HepG2 (cell line): ENCODE data around the gene LDAH. TPM values are rescaled to one million over a fixed set of nuclear protein-coding genes. Genes with fewer than 3 reads are reported as not detected.

ENCODE experiments used
- ARID2 ChIP-seq: sonication (generic); formaldehyde crosslinking; IDR thresholded peaks from 2 replicates; pipeline ENCODE4 v1.8.1; 2022; ENCODE audit warnings: mild to moderate bottlenecking, missing genetic modification reagents, borderline replicate concordance
- ARNT ChIP-seq: fragments of 450-650 bp; IDR thresholded peaks from 2 replicates; pipeline ENCODE4 v1.6.1; 2017
- ATF7-NPFF ChIP-seq: sonication (generic); formaldehyde crosslinking; IDR thresholded peaks from 2 replicates; pipeline ENCODE4 v1.8.1; 2023; ENCODE audit warnings: mild to moderate bottlenecking, low read depth, missing genetic modification reagents, moderate library complexity
- CHD4 ChIP-seq: fragments of 200-600 bp; sonication (generic); IDR thresholded peaks from 2 replicates; pipeline ENCODE4 v1.7.0; 2017; ENCODE audit warnings: mild to moderate bottlenecking, low read length, borderline replicate concordance
- ERF ChIP-seq: IDR thresholded peaks from 2 replicates; pipeline ENCODE4 v1.6.1; 2018; ENCODE audit warnings: missing biosample characterization, missing genetic modification reagents
- HOXA3 ChIP-seq: sonication (generic); formaldehyde crosslinking; IDR thresholded peaks from 2 replicates; pipeline ENCODE4 v1.5.0; 2020; ENCODE audit warnings: missing genetic modification reagents
- HOXA9 ChIP-seq: sonication (generic); formaldehyde crosslinking; IDR thresholded peaks from 2 replicates; pipeline ENCODE4 v1.8.1; 2022; ENCODE audit warnings: missing genetic modification reagents, mild to moderate bottlenecking, moderate library complexity, borderline replicate concordance
- KDM5B ChIP-seq: sonication (generic); formaldehyde crosslinking; IDR thresholded peaks from 2 replicates; pipeline ENCODE4 v1.4.0; 2020; ENCODE audit warnings: missing genetic modification reagents, mild to moderate bottlenecking, borderline replicate concordance
- MED13 ChIP-seq: sonication (generic); formaldehyde crosslinking; IDR thresholded peaks from 2 replicates; pipeline ENCODE4 v1.5.0; 2020; ENCODE audit warnings: missing genetic modification reagents
- RORA ChIP-seq: sonication (generic); formaldehyde crosslinking; IDR thresholded peaks from 2 replicates; pipeline ENCODE4 v1.5.0; 2020; ENCODE audit warnings: mild to moderate bottlenecking, missing genetic modification reagents, moderate library complexity
- RXRA ChIP-seq: sonication (generic); formaldehyde crosslinking; IDR thresholded peaks from 2 replicates; pipeline ENCODE4 v1.5.1; 2020; ENCODE audit warnings: missing genetic modification reagents
- THYN1 ChIP-seq: sonication (generic); formaldehyde crosslinking; IDR thresholded peaks from 2 replicates; pipeline ENCODE4 v1.8.1; 2023; ENCODE audit warnings: low read depth, mild to moderate bottlenecking, moderate library complexity, missing genetic modification reagents, borderline replicate concordance
- ZNF24 ChIP-seq: fragments of 450-650 bp; IDR thresholded peaks from 2 replicates; pipeline ENCODE4 v1.6.1; 2017; ENCODE audit warnings: antibody characterized with exemption, mild to moderate bottlenecking
- ZNF557 ChIP-seq: sonication (generic); formaldehyde crosslinking; IDR thresholded peaks from 2 replicates; pipeline ENCODE4 v1.4.0; 2020; ENCODE audit warnings: missing genetic modification reagents
- ZSCAN29 ChIP-seq: sonication (generic); formaldehyde crosslinking; conservative IDR thresholded peaks from 2 replicates; pipeline ENCODE4 v1.4.0; 2020; ENCODE audit warnings: mild to moderate bottlenecking, missing genetic modification reagents
- polyA plus RNA-seq, 8 experiments: library from polyadenylated mRNA; depleted of rRNA in 3 of 8; stranded (reverse) in 7 of 8; unstranded in 1 of 8; fragments of >200 nt; fragmentation: Illumina TruSeq in 4 of 8; extraction: Trizol in 4 of 8; gene quantifications; 2 replicates each; pipeline versions ENCODE4 v1.2.1 to v1.2.3, GENCODE V29; 2011 to 2016; ENCODE audit warnings: low read depth in 4 of 8, missing spikeins in 1 of 8, mixed read lengths in 1 of 8; ENCODE audit not compliant: insufficient read depth in 1 of 8
- total RNA-seq, 5 experiments: library from RNA; depleted of rRNA; stranded (reverse); fragments of >200 nt; fragmentation: Illumina TruSeq; extraction: Trizol; gene quantifications; 2 replicates each; pipeline ENCODE4 v1.2.3, GENCODE V29; 2016; ENCODE audit warnings: low read depth in 1 of 5
- TF ChIP-seq, protein P1 (sequence below): sonication (generic); formaldehyde crosslinking; IDR thresholded peaks from 2 replicates; pipeline ENCODE4 v1.8.1; 2023; ENCODE audit warnings: mild to moderate bottlenecking, missing genetic modification reagents
- TF ChIP-seq, protein P2 (sequence below): sonication (generic); formaldehyde crosslinking; IDR thresholded peaks from 2 replicates; pipeline ENCODE4 v1.4.0; 2020; ENCODE audit warnings: missing genetic modification reagents
- TF ChIP-seq, protein P3 (sequence below): sonication (generic); formaldehyde crosslinking; IDR thresholded peaks from 2 replicates; pipeline ENCODE4 v1.5.0; 2020; ENCODE audit warnings: missing genetic modification reagents
- TF ChIP-seq, protein P4 (sequence below): sonication (generic); formaldehyde crosslinking; conservative IDR thresholded peaks from 2 replicates; pipeline ENCODE4 v1.4.0; 2020; ENCODE audit warnings: mild to moderate bottlenecking, missing genetic modification reagents, moderate library complexity
- TF ChIP-seq, protein P5 (sequence below): sonication (generic); formaldehyde crosslinking; IDR thresholded peaks from 2 replicates; pipeline ENCODE4 v1.4.0; 2020; ENCODE audit warnings: missing genetic modification reagents, borderline replicate concordance

LDAH gene
- total and polyA plus RNA-seq, 2 of the 13 experiments (the other 11 are each of a cell fraction or from before 2014, with no cell fraction given): 28.8 to 46.2 TPM

DNA sequence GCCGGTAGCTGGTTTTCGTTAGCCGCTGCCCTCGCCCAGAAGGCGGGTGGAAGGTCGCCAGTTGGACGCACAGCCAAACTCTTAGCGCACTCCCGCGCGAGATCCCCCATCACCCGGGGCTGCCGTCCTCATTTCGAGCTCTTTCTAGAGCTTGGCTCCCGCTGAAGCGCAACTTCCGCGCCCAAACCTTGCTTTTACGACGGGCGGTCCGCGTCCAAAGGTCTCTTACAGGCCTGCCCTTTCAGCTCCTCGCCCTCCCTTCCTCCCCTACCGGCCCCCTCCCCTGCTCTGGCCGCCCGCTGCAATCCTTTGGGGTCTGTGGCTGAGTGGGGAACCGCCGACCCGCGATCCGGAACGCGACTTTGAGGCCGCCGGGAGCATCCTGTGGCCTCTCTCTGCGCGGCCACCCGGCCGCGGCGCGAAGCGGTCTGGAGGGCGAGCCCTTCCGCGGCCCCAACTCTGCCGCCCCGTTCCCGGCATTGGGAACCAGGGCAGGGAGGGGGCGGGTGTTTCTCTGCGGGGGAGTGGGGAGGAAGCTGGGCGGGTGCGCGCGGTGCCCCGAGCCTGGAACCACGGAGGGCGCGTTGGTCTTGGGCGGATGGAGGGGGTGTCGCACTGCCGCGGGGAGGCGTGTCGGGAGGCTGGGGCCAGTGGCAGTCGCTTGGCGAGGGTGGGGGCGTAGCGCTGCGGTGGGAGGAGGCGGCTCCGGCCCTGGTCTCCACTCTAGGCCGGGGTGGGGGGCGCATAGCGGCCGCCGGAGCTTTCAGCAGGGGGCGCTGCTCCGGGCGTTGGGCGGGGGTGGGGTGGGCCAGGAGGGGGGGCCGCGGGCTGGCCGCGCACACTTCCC, 156.4 kb downstream of the LDAH start, which contains the start of gene GDF7 (continued):
- TF ChIP-seq ZSCAN29 (CRISPR knock-in tag) (0 out of 2 replicates have a peak, but pooled peaks have one; percentile 51), RXRA (no peak), ATF7-NPFF (CRISPR knock-in tag) (no peak), ERF (CRISPR knock-in tag) (no peak), RORA (CRISPR knock-in tag) (no peak), HOXA3 (peak; percentile 17; the same call in 1 of the 2 replicates), MED13 (CRISPR knock-in tag) (peak; percentile 49; the same call in 1 of the 2 replicates), ZNF557 (CRISPR knock-in tag) (no peak; the same call in 1 of the 2 replicates), ARID2 (CRISPR knock-in tag) (no peak; the same call in 1 of the 2 replicates), ARNT (no peak), CHD4 (no peak), ZNF24 (no peak), KDM5B (CRISPR knock-in tag) (no peak; the same call in 1 of the 2 replicates), HOXA9 (CRISPR knock-in tag) (peak; percentile 80; the same call in 1 of the 2 replicates), THYN1 (CRISPR knock-in tag) (no peak)
- TF ChIP-seq, protein P1, sequence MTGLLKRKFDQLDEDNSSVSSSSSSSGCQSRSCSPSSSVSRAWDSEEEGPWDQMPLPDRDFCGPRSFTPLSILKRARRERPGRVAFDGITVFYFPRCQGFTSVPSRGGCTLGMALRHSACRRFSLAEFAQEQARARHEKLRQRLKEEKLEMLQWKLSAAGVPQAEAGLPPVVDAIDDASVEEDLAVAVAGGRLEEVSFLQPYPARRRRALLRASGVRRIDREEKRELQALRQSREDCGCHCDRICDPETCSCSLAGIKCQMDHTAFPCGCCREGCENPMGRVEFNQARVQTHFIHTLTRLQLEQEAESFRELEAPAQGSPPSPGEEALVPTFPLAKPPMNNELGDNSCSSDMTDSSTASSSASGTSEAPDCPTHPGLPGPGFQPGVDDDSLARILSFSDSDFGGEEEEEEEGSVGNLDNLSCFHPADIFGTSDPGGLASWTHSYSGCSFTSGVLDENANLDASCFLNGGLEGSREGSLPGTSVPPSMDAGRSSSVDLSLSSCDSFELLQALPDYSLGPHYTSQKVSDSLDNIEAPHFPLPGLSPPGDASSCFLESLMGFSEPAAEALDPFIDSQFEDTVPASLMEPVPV (CRISPR knock-in tag): peak; percentile 88
- TF ChIP-seq, protein P2, sequence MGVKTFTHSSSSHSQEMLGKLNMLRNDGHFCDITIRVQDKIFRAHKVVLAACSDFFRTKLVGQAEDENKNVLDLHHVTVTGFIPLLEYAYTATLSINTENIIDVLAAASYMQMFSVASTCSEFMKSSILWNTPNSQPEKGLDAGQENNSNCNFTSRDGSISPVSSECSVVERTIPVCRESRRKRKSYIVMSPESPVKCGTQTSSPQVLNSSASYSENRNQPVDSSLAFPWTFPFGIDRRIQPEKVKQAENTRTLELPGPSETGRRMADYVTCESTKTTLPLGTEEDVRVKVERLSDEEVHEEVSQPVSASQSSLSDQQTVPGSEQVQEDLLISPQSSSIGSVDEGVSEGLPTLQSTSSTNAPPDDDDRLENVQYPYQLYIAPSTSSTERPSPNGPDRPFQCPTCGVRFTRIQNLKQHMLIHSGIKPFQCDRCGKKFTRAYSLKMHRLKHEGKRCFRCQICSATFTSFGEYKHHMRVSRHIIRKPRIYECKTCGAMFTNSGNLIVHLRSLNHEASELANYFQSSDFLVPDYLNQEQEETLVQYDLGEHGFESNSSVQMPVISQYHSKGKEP: no peak; the same call in 1 of the 2 replicates
- TF ChIP-seq, protein P3, sequence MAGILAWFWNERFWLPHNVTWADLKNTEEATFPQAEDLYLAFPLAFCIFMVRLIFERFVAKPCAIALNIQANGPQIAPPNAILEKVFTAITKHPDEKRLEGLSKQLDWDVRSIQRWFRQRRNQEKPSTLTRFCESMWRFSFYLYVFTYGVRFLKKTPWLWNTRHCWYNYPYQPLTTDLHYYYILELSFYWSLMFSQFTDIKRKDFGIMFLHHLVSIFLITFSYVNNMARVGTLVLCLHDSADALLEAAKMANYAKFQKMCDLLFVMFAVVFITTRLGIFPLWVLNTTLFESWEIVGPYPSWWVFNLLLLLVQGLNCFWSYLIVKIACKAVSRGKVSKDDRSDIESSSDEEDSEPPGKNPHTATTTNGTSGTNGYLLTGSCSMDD (CRISPR knock-in tag): no peak
- TF ChIP-seq, protein P4, sequence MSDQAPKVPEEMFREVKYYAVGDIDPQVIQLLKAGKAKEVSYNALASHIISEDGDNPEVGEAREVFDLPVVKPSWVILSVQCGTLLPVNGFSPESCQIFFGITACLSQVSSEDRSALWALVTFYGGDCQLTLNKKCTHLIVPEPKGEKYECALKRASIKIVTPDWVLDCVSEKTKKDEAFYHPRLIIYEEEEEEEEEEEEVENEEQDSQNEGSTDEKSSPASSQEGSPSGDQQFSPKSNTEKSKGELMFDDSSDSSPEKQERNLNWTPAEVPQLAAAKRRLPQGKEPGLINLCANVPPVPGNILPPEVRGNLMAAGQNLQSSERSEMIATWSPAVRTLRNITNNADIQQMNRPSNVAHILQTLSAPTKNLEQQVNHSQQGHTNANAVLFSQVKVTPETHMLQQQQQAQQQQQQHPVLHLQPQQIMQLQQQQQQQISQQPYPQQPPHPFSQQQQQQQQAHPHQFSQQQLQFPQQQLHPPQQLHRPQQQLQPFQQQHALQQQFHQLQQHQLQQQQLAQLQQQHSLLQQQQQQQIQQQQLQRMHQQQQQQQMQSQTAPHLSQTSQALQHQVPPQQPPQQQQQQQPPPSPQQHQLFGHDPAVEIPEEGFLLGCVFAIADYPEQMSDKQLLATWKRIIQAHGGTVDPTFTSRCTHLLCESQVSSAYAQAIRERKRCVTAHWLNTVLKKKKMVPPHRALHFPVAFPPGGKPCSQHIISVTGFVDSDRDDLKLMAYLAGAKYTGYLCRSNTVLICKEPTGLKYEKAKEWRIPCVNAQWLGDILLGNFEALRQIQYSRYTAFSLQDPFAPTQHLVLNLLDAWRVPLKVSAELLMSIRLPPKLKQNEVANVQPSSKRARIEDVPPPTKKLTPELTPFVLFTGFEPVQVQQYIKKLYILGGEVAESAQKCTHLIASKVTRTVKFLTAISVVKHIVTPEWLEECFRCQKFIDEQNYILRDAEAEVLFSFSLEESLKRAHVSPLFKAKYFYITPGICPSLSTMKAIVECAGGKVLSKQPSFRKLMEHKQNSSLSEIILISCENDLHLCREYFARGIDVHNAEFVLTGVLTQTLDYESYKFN: peak; percentile 58
- TF ChIP-seq, protein P5, sequence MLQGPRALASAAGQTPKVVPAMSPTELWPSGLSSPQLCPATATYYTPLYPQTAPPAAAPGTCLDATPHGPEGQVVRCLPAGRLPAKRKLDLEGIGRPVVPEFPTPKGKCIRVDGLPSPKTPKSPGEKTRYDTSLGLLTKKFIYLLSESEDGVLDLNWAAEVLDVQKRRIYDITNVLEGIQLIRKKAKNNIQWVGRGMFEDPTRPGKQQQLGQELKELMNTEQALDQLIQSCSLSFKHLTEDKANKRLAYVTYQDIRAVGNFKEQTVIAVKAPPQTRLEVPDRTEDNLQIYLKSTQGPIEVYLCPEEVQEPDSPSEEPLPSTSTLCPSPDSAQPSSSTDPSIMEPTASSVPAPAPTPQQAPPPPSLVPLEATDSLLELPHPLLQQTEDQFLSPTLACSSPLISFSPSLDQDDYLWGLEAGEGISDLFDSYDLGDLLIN: no peak; the same call in 1 of the 2 replicates
